Measurements from ENCODE around the gene TRIM25. TPM values are rescaled to one million over a fixed set of nuclear protein-coding genes. Genes with fewer than 3 reads are reported as not detected.

Gene TRIM25
- total RNA-seq, 1 experiment from 2014 or later, result 49.0 TPM

- no peak for DNase-seq
- Histone ChIP-seq H3K9me2 (replicated peaks; ENCODE audit: insufficient read depth, low read length) (no peaks in the 10 kb centered on the region), H3K9me3 (ENCODE audit: low read length) (no peaks in the 10 kb centered on the region), H3K79me2 (ENCODE audit: low read length) (no peaks in the 10 kb centered on the region), H3K9ac (ENCODE audit: low read length) (no peak overlapping the region), H2AFZ (ENCODE audit: low read length) (no peak overlapping the region), H3K36me3 (ENCODE audit: insufficient read depth, low read length) (no peaks in the 10 kb centered on the region), H4K20me1 (ENCODE audit: insufficient read depth, low read depth, low read length) (0 out of 2 replicates have a peak, but pooled peaks cover 3% of the 10 kb centered on the region), H3K27ac (ENCODE audit: low read length) (no peak overlapping the region), H3K27me3 (ENCODE audit: low read length) (no peaks in the 10 kb centered on the region), H3K4me2 (ENCODE audit: low read depth, low read length, poor library complexity, severe bottlenecking) (no peak overlapping the region), H3K4me1 (ENCODE audit: low read length) (peaks cover 12% of the 10 kb centered on the region), H3K4me3 (ENCODE audit: low read length) (no peak overlapping the region)
These were observed 47.8 kb downstream of the TRIM25 start for GRCh38 chr17:56866076-56866475.

GRCh38 chr17:56863974-56864373, 49.9 kb downstream of the TRIM25 start:
- Histone ChIP-seq H3K36me3 (ENCODE audit: insufficient read depth, low read length) (no peaks in the 10 kb centered on the region), H3K27ac (ENCODE audit: low read length) (no peak overlapping the region), H3K4me3 (ENCODE audit: low read length) (no peak overlapping the region), H3K4me2 (ENCODE audit: low read depth, low read length, poor library complexity, severe bottlenecking) (no peak overlapping the region), H2AFZ (ENCODE audit: low read length) (no peak overlapping the region), H3K9me2 (replicated peaks; ENCODE audit: insufficient read depth, low read length) (no peaks in the 10 kb centered on the region), H4K20me1 (ENCODE audit: insufficient read depth, low read depth, low read length) (0 out of 2 replicates have a peak, but pooled peaks cover 3% of the 10 kb centered on the region), H3K9me3 (ENCODE audit: low read length) (no peaks in the 10 kb centered on the region), H3K27me3 (ENCODE audit: low read length) (no peaks in the 10 kb centered on the region), H3K4me1 (ENCODE audit: low read length) (peaks cover 12% of the 10 kb centered on the region), H3K79me2 (ENCODE audit: low read length) (no peaks in the 10 kb centered on the region), H3K9ac (ENCODE audit: low read length) (no peak overlapping the region)
- DNase-seq, result no peak

DNA sequence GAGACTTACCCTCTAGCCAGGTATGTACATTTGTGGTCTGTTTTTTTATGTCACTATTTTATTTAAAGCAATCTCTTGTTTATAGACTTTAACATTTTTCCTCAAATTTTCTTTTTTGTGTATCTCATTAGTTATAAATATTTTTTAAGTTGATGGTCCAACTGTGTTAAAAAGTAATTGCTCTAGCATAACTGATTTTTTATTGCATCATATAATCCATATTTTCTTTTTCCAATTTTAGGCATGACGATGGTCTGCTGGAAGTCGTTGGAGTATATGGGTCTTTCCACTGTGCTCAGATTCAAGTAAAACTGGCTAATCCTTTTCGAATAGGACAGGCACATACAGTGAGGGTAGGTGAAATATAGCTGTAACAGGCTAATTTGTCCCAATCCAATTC, 52.0 kb downstream of the TRIM25 start:
- Histone ChIP-seq H3K79me2 (ENCODE audit: low read length) (no peaks in the 10 kb centered on the region), H2AFZ (ENCODE audit: low read length) (no peak overlapping the region), H3K36me3 (ENCODE audit: insufficient read depth, low read length) (no peaks in the 10 kb centered on the region), H3K9me3 (ENCODE audit: low read length) (no peaks in the 10 kb centered on the region), H4K20me1 (ENCODE audit: insufficient read depth, low read depth, low read length) (0 out of 2 replicates have a peak, but pooled peaks cover 3% of the 10 kb centered on the region), H3K4me3 (ENCODE audit: low read length) (no peak overlapping the region), H3K27ac (ENCODE audit: low read length) (no peak overlapping the region), H3K27me3 (ENCODE audit: low read length) (no peaks in the 10 kb centered on the region), H3K4me1 (ENCODE audit: low read length) (peaks cover 12% of the 10 kb centered on the region), H3K9me2 (replicated peaks; ENCODE audit: insufficient read depth, low read length) (no peaks in the 10 kb centered on the region), H3K9ac (ENCODE audit: low read length) (no peak overlapping the region), H3K4me2 (ENCODE audit: low read depth, low read length, poor library complexity, severe bottlenecking) (no peak overlapping the region)
- DNase-seq, result no peak

GRCh38 chr17:56851008-56851407, 62.8 kb downstream of the TRIM25 start:
- Histone ChIP-seq H3K27me3 (ENCODE audit: low read length) (no peaks in the 10 kb centered on the region), H3K4me1 (ENCODE audit: low read length) (peaks cover 10% of the 10 kb centered on the region; the same call in 1 of the 2 replicates), H3K4me3 (ENCODE audit: low read length) (no peak overlapping the region), H3K4me2 (ENCODE audit: low read depth, low read length, poor library complexity, severe bottlenecking) (no peak overlapping the region), H2AFZ (ENCODE audit: low read length) (no peak overlapping the region), H3K9me3 (ENCODE audit: low read length) (no peaks in the 10 kb centered on the region), H3K79me2 (ENCODE audit: low read length) (no peaks in the 10 kb centered on the region), H3K9me2 (replicated peaks; ENCODE audit: insufficient read depth, low read length) (no peaks in the 10 kb centered on the region), H3K36me3 (ENCODE audit: insufficient read depth, low read length) (no peaks in the 10 kb centered on the region), H3K27ac (ENCODE audit: low read length) (no peak overlapping the region), H3K9ac (ENCODE audit: low read length) (no peak overlapping the region), H4K20me1 (ENCODE audit: insufficient read depth, low read depth, low read length) (no peaks in the 10 kb centered on the region)
- DNase-seq, result peak; percentile 41

GRCh38 chr17:56850591-56850990, 63.3 kb downstream of the TRIM25 start:
- no peaks in the 10 kb centered on the region for H3K9me3 ChIP-seq (ENCODE audit: low read length)
- H3K4me3 ChIP-seq (ENCODE audit: low read length), result no peak overlapping the region
- no peaks in the 10 kb centered on the region for H4K20me1 ChIP-seq (ENCODE audit: insufficient read depth, low read depth, low read length)
- H3K4me2 ChIP-seq (ENCODE audit: low read depth, low read length, poor library complexity, severe bottlenecking), result no peak overlapping the region
- no peaks in the 10 kb centered on the region for H3K27me3 ChIP-seq (ENCODE audit: low read length)
- no peaks in the 10 kb centered on the region for H3K36me3 ChIP-seq (ENCODE audit: insufficient read depth, low read length)
- H3K9me2 ChIP-seq (replicated peaks; ENCODE audit: insufficient read depth, low read length), result no peaks in the 10 kb centered on the region
- peaks cover 10% of the 10 kb centered on the region; the same call in 1 of the 2 replicates for H3K4me1 ChIP-seq (ENCODE audit: low read length)
- no peak overlapping the region for H2AFZ ChIP-seq (ENCODE audit: low read length)
- H3K79me2 ChIP-seq (ENCODE audit: low read length), result no peaks in the 10 kb centered on the region
- H3K9ac ChIP-seq (ENCODE audit: low read length), result no peak overlapping the region
- no peak for DNase-seq
- H3K27ac ChIP-seq (ENCODE audit: low read length), result no peak overlapping the region

GRCh38 chr17:56849131-56849530, 64.7 kb downstream of the TRIM25 start:
- Histone ChIP-seq H3K4me2 (ENCODE audit: low read depth, low read length, poor library complexity, severe bottlenecking) (no peak overlapping the region), H2AFZ (ENCODE audit: low read length) (no peak overlapping the region), H3K9me3 (ENCODE audit: low read length) (no peaks in the 10 kb centered on the region), H3K9ac (ENCODE audit: low read length) (no peak overlapping the region), H3K4me1 (ENCODE audit: low read length) (peaks cover 10% of the 10 kb centered on the region; the same call in 1 of the 2 replicates), H3K27ac (ENCODE audit: low read length) (no peak overlapping the region), H3K27me3 (ENCODE audit: low read length) (no peaks in the 10 kb centered on the region), H4K20me1 (ENCODE audit: insufficient read depth, low read depth, low read length) (no peaks in the 10 kb centered on the region), H3K4me3 (ENCODE audit: low read length) (no peak overlapping the region), H3K79me2 (ENCODE audit: low read length) (no peaks in the 10 kb centered on the region), H3K9me2 (replicated peaks; ENCODE audit: insufficient read depth, low read length) (no peaks in the 10 kb centered on the region), H3K36me3 (ENCODE audit: insufficient read depth, low read length) (no peaks in the 10 kb centered on the region)
- DNase-seq, result no peak

DNA sequence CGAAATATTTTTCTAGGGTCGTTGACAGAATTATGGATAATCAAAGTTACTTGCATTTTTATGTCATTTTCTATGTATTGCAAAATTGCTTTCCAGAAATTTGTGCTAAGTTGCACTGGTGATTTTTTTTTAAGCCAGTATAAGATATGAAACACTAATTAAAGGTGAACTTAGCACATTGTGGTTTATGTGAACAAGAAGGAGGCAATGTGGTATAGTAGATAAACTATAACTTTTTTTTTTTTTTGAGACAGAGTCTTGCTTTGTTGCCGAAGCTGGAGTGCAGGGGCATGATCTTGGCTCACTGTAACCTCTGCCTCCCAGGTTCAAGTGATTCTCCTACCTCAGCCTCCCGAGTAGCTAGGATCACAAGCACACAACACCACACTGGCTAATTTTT, 66.7 kb downstream of the TRIM25 start:
- DNase-seq, result no peak
- H2AFZ ChIP-seq (ENCODE audit: low read length), result no peak overlapping the region
- no peaks in the 10 kb centered on the region for H3K27me3 ChIP-seq (ENCODE audit: low read length)
- H3K27ac ChIP-seq (ENCODE audit: low read length), result no peak overlapping the region
- H4K20me1 ChIP-seq (ENCODE audit: insufficient read depth, low read depth, low read length), result no peaks in the 10 kb centered on the region
- peaks cover 10% of the 10 kb centered on the region; the same call in 1 of the 2 replicates for H3K4me1 ChIP-seq (ENCODE audit: low read length)
- H3K4me3 ChIP-seq (ENCODE audit: low read length), result no peak overlapping the region
- H3K36me3 ChIP-seq (ENCODE audit: insufficient read depth, low read length), result no peaks in the 10 kb centered on the region
- H3K4me2 ChIP-seq (ENCODE audit: low read depth, low read length, poor library complexity, severe bottlenecking), result no peak overlapping the region
- no peaks in the 10 kb centered on the region for H3K9me3 ChIP-seq (ENCODE audit: low read length)
- H3K79me2 ChIP-seq (ENCODE audit: low read length), result no peaks in the 10 kb centered on the region
- no peaks in the 10 kb centered on the region for H3K9me2 ChIP-seq (replicated peaks; ENCODE audit: insufficient read depth, low read length)
- H3K9ac ChIP-seq (ENCODE audit: low read length), result no peak overlapping the region

DNA sequence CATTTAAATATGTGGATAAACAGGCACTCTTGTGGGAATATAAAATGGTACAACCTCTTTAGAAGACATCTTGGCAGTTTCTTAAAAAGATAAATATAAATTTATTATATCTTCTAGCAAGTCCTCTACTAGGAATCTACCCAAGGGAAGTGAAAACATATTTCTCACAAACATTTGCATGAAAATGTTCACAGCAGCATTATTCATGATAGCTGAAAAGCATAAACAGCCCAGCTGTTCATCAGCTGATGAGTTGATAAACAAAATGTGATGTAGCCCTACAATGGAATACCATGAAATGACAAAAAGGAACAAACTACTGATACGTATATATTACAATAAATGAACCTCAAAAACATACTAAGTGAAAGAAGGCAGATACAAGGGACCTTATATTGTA, 67.9 kb downstream of the TRIM25 start:
- Histone ChIP-seq H3K9me3 (ENCODE audit: low read length) (no peaks in the 10 kb centered on the region), H3K27ac (ENCODE audit: low read length) (no peak overlapping the region), H3K27me3 (ENCODE audit: low read length) (no peaks in the 10 kb centered on the region), H3K9me2 (replicated peaks; ENCODE audit: insufficient read depth, low read length) (no peaks in the 10 kb centered on the region), H4K20me1 (ENCODE audit: insufficient read depth, low read depth, low read length) (no peaks in the 10 kb centered on the region), H3K36me3 (ENCODE audit: insufficient read depth, low read length) (no peaks in the 10 kb centered on the region), H3K79me2 (ENCODE audit: low read length) (no peaks in the 10 kb centered on the region), H3K4me2 (ENCODE audit: low read depth, low read length, poor library complexity, severe bottlenecking) (no peak overlapping the region), H3K4me1 (ENCODE audit: low read length) (peaks cover 10% of the 10 kb centered on the region; the same call in 1 of the 2 replicates), H3K4me3 (ENCODE audit: low read length) (no peak overlapping the region), H2AFZ (ENCODE audit: low read length) (no peak overlapping the region), H3K9ac (ENCODE audit: low read length) (no peak overlapping the region)
- no peak for DNase-seq

DNA sequence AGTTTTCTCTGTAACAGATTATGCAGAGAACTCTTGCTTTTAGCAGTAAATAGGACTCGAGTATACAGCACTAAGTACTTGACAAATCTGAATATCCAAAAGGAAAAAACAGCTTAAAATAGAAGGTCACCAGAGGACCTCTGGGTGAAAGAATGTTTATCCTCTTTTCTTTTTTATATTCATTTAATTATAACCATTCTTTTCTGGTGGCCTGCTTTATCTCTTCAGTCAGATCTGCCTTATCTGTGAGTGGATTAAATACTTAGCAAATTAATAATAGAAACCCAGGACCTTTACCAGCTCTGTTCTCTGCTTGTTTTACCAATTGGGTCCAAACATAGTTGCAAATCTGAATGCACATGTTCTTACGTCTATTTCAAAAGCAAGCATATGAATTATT, 71.3 kb downstream of the TRIM25 start:
- no peak for DNase-seq
- no peaks in the 10 kb centered on the region for H3K4me1 ChIP-seq (ENCODE audit: low read length)
- no peaks in the 10 kb centered on the region; the same call in 1 of the 2 replicates for H4K20me1 ChIP-seq (ENCODE audit: insufficient read depth, low read depth, low read length)
- no peak overlapping the region for H3K27ac ChIP-seq (ENCODE audit: low read length)
- H3K79me2 ChIP-seq (ENCODE audit: low read length), result no peaks in the 10 kb centered on the region
- no peak overlapping the region for H2AFZ ChIP-seq (ENCODE audit: low read length)
- no peak overlapping the region for H3K9ac ChIP-seq (ENCODE audit: low read length)
- no peaks in the 10 kb centered on the region for H3K9me3 ChIP-seq (ENCODE audit: low read length)
- H3K27me3 ChIP-seq (ENCODE audit: low read length), result no peaks in the 10 kb centered on the region
- H3K4me3 ChIP-seq (ENCODE audit: low read length), result no peak overlapping the region
- H3K4me2 ChIP-seq (ENCODE audit: low read depth, low read length, poor library complexity, severe bottlenecking), result no peak overlapping the region
- no peaks in the 10 kb centered on the region for H3K9me2 ChIP-seq (replicated peaks; ENCODE audit: insufficient read depth, low read length)
- H3K36me3 ChIP-seq (ENCODE audit: insufficient read depth, low read length), result no peaks in the 10 kb centered on the region
